ENCODE measurements around the gene DPP6.

DPP6 gene

DNA sequence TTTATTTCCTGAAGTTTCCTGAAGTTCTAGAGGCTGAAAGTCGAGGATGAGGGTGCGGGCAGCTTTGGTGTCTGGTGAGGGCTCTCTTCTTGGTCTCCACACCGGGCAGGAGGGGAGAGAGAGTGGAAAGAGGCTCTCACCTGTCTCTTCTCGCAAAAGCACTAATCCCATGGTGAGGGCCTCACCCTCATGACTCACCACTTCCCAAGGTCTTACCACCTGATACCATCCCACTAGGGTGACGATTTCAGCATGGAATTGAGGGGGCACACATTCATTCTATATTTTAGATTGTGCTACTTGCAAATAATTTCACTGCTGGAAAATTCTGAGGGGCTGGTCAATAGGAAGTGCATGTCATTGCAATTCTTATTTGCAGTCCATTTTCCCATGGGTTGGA is 292.9 kb downstream of the DPP6 start:
- DNase-seq = no peak

DNA sequence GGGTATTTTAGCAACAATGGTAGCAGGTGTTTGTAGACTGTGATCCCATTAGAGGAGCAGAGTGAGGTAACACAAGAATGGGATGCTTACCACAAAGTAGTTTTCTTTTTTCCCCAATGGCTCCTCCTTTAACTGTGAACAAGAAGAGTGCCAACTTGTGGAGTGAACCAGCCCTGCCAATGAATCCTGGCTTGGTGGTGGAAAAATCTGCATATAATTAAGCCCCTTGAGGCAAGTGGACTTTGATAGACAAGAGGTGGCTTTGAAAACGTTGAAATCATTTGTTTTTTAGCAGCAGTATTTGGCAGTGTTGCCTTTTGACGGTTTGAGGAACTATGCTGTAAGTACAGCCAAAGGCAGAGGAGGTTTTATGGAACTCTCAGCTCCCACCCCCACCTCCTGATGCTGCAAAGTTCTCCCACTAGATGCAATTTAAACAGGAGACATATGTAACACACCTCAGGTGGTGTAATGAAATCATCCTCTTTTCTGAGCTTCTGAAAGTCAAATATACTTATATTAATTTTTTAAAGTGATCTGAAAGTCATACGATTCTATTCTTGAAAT is 295.6 kb downstream of the DPP6 start:
- no peak for DNase-seq

DNA sequence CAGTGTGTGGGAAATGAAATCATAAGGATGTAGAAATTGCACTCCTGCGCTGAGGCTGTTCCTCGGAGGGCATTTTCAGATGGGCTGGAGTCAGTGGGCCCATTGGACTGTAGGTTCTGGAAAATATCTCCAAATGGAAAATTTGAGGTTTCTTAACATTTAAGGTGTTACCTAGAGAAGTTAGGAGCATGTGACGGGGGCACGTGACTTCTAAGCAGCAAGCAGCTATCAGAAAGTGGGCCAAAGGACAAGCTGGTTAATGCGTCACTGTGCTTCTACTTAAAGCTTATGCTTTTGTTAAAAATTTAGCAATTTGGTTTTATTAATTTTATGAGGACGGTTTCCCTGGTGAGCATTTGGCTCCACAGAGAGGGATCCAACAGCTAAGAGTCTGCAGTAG is 298.7 kb downstream of the DPP6 start:
- DNase-seq = no peak

DNA sequence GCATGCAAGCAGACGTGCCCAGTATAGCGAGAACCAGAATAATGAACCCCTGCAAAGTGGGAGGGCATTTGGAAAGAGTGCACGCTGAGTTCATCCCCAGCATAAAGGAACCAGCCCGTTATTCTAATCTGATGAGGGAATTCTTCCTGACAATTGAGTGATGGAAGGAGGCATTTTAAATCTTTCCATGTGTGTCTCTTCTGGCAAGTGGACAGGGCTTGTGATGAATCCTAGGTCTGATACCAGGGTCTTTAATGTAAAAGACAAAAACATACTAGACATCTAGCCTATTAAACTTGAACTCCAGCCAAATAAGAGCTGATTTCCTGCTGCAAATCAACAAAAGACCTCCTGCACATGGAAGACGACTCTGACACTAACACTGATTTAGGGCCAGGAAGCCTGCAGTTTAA is 301.2 kb downstream of the DPP6 start:
- no peak for DNase-seq

DNA sequence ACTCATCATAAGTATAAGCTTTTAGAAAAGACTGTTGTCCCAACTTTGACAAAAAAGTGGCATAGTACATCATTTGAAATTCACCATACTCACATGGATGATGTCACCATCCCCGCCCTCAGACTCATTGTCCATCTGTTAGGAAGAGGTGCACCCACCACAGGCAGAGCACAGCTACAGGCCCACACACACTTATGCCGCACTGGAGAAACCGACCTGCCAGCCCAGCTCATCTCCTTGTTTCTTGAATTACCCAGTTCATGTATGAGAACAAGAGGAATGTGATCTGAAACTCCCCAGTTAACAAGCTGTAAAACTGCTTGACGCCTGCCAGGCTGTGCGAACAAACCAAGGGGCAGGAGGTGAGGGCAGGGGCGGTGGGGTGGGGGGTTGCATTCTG is 312.0 kb downstream of the DPP6 start:
- no peak for DNase-seq

DNA sequence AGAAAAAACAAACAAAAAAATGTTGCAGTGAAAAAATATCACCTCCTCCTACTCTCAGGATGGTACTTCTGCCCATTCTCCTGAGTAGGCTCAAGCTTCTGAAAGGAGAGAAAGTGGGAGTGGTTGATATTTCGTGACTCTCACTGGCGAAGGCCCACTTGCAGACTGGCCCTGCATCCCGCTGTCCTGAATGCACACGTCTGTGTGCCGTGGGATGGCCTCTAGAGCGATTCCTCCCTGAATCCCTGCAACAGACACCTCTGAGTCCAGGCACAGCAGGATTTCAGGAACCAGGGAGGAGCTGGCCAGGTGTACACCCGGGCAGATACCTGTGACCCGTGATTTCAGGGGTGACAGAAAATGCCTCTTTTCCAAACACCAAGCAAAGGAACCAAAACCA is 319.2 kb downstream of the DPP6 start:
- no peak for DNase-seq

DNA sequence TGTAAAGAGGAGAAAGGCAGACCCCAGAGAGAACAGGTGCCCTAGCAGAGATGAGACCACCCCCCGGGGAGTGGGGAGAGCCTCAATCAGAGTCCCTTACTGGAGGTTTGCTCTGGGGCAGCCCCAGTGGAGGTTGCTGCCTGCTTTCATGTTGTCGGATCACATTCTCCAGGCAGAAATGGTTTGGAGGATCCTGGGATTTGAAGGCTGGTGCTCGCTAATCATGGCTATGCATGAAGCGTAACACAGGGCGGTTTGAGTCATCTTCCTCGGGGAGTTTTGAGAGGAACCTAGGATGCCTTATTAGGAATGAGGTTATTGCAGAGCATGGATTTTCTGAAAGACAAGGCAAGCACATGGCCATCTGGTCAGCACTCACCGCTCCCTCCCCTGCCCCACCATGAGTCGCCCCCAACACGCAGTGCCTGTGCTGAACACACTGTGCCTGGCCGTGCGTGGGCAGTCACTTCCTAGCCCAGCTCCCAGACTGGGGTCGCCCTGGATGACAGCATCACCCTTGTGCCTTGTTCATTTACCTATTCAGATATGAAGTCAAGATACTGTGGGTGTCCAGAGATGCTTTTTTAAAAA is 319.9 kb downstream of the DPP6 start:
- no peak for DNase-seq

DNA sequence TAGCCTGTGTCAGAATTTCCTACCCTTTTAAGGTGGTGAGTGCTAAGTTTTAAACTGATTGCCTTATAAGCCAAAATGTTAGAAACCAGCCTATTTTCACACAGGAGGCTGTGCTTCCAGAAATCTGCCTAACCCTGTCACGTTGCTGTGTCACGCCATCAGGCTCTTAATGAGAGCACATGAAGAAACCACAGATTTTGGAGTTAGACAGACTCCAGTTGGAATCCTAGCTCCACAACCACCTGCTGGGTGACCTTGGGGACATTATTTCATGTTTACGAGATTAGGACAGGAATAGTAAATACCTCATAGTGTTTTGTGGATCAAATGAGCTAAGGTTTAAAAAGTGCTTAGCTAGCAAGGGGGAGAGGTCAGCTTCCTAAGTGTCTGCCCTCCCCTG is 321.8 kb downstream of the DPP6 start:
- DNase-seq = no peak

DNA sequence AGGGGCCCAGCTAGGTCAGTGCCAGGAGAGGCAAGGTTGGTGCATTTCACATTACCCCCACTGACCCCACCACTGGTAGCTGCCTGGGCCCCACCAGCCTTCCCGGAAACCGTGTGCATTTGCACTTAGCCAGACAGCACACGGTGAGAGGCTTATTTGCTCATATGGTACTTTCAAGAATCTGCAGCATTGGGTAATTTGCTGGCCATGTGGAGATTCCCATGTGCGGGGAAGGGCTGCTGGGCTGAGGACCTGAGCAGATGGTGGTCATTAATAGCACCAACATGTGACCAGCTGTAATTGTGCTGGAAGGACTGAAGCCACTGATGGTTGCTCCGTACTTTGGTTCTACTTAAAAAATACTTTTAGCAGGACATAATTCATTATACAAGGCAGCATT is 323.8 kb downstream of the DPP6 start:
- no peak for DNase-seq

DNA sequence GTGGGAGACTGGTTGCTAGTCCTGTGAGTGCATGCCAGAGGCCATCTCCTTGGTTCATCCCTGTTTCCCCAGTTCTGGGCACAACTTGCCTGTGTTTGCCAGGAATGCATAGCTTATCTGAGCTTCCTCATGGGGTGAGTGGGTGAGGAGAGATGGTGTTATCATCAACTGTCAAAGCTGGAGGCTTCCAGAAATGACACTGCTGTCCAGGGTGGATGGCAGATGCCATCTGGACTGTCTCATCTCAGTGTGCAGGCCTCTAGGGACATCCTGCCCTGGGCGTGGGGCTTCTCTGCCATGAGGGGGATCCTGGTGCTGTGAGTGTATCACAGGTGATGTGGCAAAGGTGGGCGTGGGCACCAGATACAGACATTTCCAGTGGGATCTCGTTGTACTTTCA is 328.6 kb downstream of the DPP6 start:
- DNase-seq = no peak

DNA sequence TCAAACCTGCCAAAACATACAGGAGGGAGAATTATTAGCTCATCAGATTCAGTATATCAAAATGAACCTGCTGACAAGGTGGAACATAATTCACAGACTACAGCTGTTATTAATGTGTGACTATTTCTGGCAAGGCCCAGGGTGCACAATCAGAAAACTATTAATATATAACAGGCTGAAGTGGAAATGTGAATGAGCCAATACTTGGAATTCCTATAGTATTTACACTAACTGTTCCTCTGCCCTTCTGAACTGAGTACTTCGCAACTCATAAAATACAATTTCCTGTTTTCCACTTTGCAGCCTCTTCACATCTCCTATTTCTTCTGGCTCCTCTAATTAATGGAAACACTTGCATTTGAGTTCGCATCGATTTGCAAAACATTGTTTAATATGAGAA is 330.8 kb downstream of the DPP6 start:
- DNase-seq = no peak

DNA sequence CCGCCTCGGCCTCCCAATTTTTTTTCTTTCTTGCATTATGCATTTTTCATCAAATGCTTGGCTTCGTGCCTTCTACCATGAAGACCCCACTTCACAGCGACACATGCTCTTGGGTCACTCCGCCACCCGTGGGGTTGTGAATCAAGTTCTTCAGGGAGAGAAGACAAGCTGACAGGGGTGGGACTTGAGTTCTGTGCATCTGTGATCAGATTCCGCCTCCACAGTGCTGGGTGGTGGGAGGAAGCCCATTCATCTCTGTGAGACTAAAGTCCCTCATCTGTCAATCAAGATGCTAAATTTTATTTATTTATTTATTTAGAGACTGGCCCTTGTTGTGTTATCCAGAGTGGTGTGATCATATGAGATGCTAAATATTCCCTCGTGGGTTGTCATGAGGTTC is 333.0 kb downstream of the DPP6 start:
- DNase-seq = no peak

DNA sequence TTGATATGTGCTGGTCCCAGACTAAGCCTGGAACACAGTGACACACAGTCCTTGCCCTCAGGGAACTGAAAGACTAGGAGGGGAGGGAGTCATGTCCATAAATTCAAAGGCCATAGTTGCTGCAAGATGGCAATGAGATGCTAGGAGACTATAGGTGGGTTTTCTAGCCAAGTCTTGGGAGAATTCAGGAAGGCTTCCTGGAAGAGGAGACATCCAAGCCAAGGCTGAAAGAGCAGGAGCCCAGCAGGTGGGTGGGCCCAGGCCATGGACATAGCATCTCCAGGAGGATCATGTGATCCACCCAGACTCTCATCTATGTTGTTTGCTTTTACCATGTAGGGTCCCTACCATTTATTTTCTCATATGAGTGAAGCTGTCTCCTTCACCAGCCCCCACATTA is 335.1 kb downstream of the DPP6 start:
- DNase-seq = no peak

DNA sequence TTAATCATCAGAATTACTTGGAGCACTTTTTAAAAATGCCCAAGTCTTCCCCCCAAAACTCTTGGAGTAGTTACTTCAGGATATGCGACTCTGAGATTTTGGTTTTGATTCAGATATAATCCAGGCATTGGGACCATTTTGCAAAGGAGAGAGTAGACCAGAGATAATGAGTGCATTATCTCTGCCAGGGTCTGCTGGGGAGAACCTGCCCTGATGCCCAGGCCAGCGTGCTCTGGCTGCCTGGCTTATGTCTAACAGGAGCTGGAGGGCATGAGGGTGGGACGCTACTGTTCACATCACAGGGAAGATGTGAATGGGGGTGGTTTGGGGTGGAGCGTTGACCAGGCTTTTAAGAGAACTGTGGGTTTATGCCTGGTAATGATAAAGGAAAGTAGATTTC is 336.2 kb downstream of the DPP6 start:
- DNase-seq = no peak

DNA sequence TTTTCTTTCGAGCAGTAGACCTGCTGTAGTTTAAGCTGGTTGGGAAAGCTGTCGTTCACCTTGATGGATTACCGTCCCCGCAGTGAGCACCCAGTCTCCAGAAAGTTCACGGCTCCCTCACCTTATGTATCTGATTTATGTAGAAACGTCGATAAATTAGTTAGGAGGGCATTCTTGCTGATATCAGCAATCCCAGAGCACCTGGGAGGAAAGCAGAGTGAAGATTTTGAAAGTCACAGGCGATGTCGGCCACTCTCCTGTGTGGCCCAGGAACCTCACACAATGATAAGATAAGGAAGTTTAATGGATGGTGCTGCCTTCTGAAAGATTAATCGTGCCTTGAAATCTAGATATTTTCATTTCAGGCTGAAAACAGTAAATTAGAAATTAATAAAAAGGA is 336.8 kb downstream of the DPP6 start:
- no peak for DNase-seq

DNA sequence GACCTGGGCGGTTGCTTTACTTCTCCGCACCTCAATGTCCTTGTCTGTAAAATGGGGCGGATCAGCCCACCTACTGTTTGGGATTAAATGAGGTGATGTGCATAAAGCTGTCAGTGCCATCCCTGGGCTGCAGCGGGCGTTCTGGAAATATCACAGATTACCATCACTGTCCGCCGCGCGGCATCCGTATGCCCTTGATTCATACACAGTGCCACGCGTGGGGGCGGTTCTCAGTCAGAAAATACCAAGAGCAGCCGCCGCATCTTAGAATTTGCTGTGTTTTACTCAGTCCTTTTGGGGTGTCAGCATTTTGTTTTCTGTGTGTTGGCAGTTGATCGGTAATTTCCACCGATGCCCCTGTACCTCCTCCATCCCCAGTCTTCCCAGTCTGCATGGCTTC is 338.8 kb downstream of the DPP6 start:
- no peak for DNase-seq

DNA sequence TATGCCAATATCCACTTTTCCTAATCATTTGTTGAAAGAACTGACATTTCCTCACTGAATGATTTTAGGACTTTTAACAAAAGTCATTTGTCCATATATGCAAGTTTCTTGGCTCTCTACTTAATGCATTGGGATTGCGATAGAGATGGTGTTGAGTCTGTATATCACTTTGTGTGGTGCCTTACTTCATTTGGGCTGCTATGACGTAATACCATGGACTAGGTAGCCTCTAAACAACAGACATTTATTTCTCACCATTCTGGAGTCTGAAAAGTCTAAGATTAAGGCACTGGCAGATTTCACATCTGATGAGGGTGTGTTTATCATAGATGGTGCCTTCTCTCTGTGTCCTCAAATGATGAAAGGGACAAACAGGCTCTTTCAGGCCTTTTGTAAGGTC is 342.6 kb downstream of the DPP6 start:
- DNase-seq = no peak

DNA sequence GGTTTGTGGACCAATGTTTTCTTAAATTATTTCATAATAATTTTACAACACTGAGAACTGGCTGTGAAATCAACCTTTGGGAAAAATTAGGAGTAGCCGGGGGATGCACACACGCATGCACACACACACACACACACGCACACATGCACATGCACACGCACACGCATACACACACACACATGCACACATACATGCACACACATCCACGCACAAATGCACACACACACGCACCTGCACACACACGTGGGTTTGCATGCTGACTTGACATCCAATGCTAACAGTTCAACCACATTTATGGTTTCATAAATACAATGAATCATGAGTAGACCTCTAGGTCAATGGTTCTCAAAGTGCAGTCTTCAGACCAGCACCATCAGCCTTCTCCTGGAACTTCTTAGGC is 354.1 kb downstream of the DPP6 start:
- DNase-seq = no peak

DNA sequence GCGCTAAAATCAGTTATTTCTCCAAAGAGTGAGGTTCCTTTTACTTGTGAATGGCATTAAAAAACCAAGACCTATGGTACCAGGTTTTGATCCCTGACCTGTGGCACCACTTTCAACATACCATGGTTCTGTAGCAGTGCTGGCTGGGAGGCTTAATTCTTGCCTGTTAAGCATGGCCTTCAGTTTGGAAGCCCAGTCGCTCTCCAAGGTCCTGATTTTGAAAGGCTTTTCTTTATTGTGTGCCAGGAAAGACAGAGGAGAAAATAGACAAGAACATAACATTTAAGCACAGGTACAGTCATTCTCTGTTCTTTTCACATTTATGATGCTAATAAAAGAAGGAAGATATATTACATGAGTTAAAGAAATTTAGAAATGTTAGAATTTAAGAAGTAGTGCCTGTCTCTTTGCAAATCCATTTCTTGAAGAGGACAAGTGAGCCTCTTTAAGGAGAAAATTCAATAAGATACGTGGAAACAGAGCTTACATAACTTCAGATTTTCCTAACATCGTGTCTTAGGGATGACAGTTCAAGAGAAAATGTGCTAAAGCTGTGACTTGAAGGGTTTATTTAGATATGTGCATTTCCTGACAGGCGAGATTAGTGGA is 357.6 kb downstream of the DPP6 start:
- DNase-seq = no peak

DNA sequence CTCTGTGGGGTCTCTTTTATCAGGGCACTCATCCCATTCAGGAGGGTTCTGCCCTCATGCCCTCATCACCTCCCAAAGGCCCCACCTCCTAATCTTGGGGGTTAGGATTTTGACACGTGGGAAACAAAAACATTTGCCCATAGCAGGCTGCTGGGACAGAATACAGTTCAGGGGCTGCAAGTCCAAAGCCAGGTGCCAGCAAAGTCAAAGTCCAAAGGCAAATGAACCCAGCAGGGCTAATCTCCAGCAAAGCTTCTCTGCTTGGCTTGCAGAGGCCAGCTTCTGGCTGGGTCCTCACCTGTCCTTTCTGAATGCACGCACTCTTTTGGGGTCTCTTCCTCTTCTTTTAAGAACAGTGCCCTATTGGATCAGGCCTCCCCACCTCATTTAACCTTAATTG is 359.9 kb downstream of the DPP6 start:
- no peak for DNase-seq

DNA sequence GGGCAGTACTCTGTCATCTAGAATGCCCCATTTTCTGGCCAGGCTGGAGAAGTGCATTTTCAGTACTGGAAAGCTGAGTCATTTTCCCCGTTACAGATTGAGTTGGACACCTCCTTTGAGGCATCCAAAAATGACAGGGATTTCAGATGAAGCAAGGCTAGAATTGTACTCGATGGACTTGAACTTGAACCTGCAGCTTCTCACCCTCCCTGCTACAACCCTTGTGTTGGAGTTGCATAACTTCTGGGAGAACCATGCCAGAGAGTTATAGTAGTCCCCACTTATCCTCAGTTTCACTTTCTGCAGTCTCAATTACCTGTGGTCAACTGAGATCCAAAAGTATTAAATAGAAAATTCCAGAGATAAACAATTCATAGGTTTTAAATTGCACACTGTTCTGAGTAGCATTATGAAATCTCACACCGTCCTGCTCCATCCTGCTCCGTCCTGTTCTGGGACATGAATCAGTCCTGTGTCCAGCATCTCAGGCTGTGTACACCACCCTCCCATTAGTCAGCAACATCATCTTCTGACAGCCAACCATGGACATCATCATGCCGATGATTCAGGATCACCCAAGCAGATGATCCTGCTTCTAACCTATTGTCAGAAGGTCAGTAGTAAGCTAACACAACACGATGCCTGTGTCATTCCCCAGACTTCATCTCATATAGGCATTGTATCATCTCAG is 363.7 kb downstream of the DPP6 start:
- DNase-seq = no peak

DNA sequence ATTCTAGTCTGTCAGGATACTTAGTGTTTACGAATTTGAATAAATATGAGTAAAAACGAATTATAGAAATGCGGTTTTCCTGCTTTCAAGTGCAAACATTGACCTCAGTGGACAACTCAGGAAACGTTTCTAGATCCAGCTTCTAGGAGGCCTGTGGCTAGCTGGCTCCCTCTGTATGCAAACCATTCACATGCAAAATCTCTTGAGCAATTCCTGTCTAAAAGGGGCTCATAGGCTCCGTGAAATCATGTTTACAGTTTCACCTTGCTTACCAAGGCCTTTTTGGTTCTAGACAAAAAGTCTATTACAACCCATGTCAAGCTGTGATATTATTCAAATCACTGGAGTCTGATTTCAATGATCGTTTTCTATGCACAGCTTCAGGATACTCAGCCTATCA is 364.5 kb downstream of the DPP6 start:
- DNase-seq = no peak

DNA sequence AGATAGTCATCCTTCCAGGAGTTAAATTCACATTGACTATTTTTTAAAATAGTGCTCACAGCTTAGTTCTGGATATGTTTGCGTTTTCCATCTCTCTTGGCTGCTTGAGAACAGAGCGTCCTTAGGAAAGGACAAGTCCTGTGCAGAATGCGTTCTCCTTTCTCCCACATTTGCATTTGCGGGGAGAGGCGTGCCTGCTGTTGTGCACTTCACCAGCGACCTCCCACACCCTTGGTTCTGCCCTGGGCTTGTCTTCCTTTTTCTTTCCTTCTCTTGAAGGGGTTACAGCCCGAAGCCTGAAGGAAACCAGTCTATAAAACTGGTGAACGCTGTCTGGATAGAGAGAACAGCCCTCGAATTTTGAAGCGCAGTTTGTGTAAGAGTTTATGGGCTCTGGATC is 367.1 kb downstream of the DPP6 start:
- DNase-seq = no peak

DNA sequence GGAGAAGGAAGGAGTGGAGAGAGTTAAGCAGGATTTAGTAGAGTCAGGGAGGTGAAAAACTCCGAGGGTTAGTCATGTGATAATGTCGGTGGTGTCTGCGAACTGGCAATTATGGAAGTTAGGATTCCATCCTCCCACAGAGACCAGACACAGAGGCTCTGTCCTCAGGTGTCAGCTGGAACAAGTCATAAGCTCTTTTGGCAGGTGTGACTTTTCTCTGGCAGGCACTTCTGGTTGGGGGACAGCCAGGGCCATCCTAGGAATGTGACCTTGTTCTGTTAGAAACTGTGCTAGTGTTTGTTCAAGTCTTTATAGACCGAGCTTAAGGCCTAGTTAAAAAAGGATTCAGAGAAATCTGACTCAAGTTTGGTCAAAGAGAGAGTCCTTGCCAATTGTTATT is 371.0 kb downstream of the DPP6 start:
- no peak for DNase-seq

DNA sequence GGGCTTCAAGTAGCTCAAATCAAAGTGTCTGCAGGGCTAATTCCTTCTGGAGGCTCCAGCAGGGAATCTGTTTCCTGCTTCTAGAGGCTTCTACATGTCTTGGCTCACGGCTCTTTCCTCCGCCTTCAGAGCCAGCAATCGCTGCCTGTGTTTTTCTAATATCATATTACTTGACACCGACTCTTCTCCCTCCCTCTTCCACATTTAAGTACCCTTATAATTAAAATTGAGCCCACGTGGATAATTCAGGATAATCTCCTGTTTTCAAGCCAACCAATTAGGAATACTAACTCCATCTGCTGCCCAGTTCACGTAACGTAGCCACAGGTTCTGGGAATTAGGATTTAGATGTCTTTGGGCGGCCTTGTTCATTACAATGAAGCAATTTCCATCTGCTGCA is 372.2 kb downstream of the DPP6 start:
- DNase-seq = no peak

All from DMS79 treated with DMSO at 0.1 percent for 48 hours (cell line).